Hepatocyte (in vitro differentiated cells): ENCODE measurements around the gene UQCR10.

Experiments
- EZH2 ChIP-seq: fragments of 200-600 bp; sonication (generic); IDR thresholded peaks from 2 replicates; pipeline ENCODE4 v1.6.1; 2016; ENCODE audit warnings: antibody characterized with exemption, mild to moderate bottlenecking, borderline replicate concordance
- EZH2phosphoT487 ChIP-seq: fragments of 200-600 bp; sonication (generic); IDR thresholded peaks from one replicate; pipeline ENCODE4 v1.6.1; 2018; ENCODE audit warnings: antibody characterized with exemption, mild to moderate bottlenecking, low read depth, moderate library complexity; ENCODE audit not compliant: unreplicated experiment, severe bottlenecking
- TF ChIP-seq, protein P1 (sequence below): fragments of 200-600 bp; sonication (generic); IDR thresholded peaks from 2 replicates; pipeline ENCODE4 v1.5.1; 2016; ENCODE audit warnings: antibody characterized with exemption, mild to moderate bottlenecking; ENCODE audit not compliant: poor library complexity

DNA sequence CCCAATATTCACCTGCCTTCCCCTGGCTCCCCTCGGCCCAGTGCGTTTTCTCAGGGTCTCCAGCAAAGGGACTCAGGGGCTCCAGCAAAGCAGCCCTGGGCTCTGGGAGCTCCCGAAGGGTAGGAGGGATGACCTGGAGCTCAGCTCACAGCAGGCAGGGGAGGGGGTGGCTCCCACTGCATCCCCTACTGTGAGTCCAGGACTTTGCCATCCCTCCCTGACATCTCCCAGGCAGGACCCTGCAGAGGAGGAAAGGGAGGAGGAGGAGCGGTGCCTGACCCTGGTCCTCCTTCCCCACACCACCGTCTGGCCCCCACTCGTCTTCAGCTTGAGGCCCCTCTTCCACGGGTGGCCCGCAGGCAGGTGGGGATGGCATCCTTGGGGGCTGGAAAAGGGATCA, 42.3 kb upstream of the UQCR10 start:
- TF ChIP-seq, protein P1, sequence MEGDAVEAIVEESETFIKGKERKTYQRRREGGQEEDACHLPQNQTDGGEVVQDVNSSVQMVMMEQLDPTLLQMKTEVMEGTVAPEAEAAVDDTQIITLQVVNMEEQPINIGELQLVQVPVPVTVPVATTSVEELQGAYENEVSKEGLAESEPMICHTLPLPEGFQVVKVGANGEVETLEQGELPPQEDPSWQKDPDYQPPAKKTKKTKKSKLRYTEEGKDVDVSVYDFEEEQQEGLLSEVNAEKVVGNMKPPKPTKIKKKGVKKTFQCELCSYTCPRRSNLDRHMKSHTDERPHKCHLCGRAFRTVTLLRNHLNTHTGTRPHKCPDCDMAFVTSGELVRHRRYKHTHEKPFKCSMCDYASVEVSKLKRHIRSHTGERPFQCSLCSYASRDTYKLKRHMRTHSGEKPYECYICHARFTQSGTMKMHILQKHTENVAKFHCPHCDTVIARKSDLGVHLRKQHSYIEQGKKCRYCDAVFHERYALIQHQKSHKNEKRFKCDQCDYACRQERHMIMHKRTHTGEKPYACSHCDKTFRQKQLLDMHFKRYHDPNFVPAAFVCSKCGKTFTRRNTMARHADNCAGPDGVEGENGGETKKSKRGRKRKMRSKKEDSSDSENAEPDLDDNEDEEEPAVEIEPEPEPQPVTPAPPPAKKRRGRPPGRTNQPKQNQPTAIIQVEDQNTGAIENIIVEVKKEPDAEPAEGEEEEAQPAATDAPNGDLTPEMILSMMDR = no peak
- TF ChIP-seq EZH2phosphoT487 = no peak
- TF ChIP-seq EZH2 = no peak
